ENCODE results near the gene ATP2B1.

ATP2B1 gene

GRCh38 chr12:89575374-89575773 is 133.3 kb downstream of the ATP2B1 start:
- DNase-seq = no peak

GRCh38 chr12:89574736-89575208 is 133.9 kb downstream of the ATP2B1 start:
- DNase-seq = no peak

DNA sequence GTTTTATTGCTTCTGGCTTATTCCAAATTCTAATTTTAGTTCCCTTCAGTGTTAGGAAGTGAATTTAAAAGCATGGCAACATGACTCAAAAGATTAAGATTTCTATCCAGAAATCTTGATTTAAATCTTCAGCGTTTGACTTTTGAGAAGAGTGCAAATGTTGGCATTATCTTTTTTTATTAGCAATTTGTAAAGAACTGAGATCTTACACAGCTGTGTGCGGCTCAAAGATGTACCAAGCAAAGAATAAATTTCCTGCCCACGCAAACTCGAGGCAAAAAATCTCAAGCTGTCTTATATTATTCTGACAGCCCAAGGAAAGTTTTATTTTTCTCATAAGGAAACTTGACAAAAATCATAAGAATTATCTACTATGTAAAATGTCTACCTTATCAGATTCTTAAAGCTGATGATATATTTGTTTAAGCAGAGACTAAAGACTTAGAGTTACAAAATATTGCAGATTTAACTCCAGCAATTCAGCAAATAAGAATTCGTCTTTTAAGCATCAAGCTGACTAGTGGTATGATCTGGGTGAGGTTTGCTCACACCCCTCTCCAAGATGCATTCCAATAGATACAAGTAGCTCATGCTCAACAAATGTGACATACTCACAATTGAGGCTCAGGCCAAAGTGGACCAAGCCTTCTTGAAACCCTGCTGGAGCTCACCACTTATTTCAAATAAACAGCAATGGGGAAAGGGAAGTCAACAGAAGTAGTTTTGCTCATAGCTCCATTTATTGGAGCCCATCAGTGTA is 135.4 kb downstream of the ATP2B1 start:
- no peak for DNase-seq

GRCh38 chr12:89571491-89572195 is 137.0 kb downstream of the ATP2B1 start:
- DNase-seq = no peak

GRCh38 chr12:89568484-89568883 is 140.2 kb downstream of the ATP2B1 start:
- no peak for DNase-seq

GRCh38 chr12:89567691-89568239 is 140.9 kb downstream of the ATP2B1 start:
- no peak for DNase-seq

DNA sequence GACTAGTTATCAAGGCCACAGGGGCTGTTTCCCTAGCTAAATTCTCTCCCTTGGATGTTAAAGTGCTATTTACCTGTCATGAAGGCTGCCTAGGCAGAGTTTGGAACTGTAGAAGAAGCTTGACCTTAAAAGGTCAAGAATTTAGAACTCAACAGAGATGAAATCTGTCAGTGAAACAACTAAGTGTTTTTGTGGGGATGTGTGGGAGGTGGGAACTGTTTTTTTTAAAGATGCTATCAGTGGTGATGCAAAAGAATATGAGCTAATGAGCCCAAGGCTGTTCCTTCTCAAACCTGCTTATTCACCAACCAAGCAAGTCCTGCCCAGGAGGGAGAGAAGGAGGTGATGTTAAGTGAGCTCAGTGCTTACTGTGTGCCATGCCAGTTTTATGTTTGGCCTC is 142.0 kb downstream of the ATP2B1 start:
- no peak for DNase-seq

- no peak for DNase-seq
Measured at GRCh38 chr12:89565002-89565401, 143.6 kb downstream of the ATP2B1 start.

- no peak for DNase-seq
Measured at GRCh38 chr12:89559753-89560152, 148.9 kb downstream of the ATP2B1 start.

GRCh38 chr12:89556976-89557375 is 151.7 kb downstream of the ATP2B1 start:
- no peak for DNase-seq

DNA sequence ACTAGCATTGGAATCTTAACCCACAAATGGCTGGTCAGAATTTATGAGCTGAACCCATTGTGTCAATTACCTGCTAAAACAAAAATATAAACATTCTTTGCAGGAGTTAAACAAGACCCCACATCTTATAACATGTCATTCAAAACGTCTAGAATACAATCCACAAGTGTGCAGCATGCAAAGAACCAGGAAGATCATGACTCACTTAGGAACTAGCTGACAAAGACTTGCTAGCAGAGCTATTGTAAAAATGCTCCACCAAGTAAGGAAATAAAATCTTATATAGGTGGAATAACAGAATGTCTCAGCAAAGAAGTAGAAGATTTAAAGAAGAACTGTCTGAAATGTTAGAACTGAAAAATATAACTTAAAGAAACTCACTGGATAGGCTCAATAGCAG is 156.3 kb downstream of the ATP2B1 start:
- no peak for DNase-seq

DNA sequence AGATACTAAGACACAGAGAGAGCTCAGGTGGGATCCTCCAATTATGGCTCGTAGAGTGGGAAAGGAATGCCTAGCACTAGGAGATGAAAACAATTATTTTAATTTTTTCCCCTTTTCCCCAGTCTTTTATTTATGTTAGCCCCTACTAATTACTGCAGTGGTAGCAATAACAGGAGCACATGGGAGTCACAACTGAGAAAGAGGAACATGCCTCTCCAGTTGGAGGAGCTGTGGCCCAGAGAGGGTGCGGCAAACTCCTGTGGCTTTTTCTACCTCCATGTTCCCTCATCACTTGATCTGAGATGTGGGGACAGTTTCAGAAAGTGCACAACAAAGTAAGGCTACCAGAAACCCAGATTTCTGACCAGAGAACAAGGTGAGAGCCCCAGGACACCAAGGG is 156.9 kb downstream of the ATP2B1 start:
- DNase-seq = no peak

- no peak for DNase-seq
Measured at GRCh38 chr12:89547101-89547500, 161.5 kb downstream of the ATP2B1 start.

GRCh38 chr12:89546151-89546550 is 162.5 kb downstream of the ATP2B1 start:
- DNase-seq = no peak

GRCh38 chr12:89544681-89545184 is 163.9 kb downstream of the ATP2B1 start:
- DNase-seq = no peak

DNA sequence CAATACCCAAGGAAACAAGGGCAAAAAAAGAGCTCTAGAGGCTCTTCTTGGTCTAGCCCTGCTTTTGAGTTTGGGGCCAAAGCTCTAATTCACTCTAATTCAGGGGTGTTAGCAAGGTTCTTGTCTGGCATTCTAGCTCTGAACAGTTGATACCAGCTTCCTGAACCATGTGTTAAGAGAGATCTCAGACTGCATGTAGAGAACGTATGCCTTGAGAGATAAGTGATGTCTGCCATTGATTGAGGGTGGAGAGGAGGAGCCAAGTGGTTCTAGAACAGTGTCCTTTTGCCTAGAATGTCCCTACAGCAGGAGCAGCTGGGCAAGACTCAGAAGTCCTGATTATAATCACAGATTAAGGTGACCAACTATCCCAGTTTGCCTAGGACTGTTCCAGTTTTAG is 164.6 kb downstream of the ATP2B1 start:
- DNase-seq = no peak

GRCh38 chr12:89542912-89543592 is 165.6 kb downstream of the ATP2B1 start:
- DNase-seq = peak in 3 of 4 experiments; percentile 0 to 19 (median 12)

DNA sequence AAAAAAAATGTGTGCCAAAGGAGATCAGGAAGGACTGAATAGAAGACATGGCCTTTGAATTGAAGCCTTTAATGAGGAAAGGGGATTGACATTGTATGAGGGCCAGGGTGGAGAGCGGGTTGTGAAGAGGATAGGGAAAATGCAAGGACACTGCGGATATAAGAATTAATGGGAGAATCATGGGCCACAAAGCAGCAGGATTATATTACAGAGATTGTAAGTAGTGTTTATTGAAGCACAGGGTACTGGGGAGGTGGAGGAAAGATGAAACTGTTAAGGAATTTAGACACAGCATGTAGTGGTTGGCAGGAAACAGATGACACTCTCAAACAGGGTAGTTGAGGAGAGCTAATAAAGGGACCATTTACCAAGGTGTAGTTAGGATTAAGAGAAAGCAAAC is 166.4 kb downstream of the ATP2B1 start:
- no peak for DNase-seq

DNA sequence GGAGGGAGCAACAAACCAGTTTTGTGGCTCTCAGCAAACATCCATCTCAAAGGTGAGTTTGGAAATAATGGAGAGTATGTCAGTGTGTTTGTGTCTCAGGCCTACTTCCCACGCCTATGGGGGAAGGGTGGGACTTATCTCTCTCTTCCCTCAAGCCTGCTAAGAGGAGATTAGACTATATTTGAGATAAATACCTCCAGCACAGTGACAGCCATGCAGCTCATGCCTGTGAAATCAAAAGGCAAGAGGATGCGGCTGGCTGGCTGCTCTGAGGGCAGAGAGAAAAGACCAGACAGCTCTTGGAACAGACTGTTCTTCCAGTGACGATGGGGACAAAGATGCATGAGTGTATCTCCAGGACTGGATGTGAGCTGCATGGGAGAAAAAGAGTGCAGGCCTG is 168.1 kb downstream of the ATP2B1 start:
- no peak for DNase-seq

GRCh38 chr12:89539426-89540223 is 169.0 kb downstream of the ATP2B1 start:
- no peak for DNase-seq

GRCh38 chr12:89538897-89539296 is 169.7 kb downstream of the ATP2B1 start:
- DNase-seq = no peak

Data from activated naive CD4-positive, alpha-beta T cell (primary cell).